NCI-H2081 treated with DMSO at 0.1 percent for 48 hours (cell line): Measurements from ENCODE around the gene SEPTIN8.
A peak's percentile ranks its signal among the peaks of the same experiment; 100 is the strongest.

ENCODE experiments used
- DNase-seq: peaks from one replicate; lab custom pipeline; 2025; lab: John Stamatoyannopoulos, UW

Gene SEPTIN8, protein sequence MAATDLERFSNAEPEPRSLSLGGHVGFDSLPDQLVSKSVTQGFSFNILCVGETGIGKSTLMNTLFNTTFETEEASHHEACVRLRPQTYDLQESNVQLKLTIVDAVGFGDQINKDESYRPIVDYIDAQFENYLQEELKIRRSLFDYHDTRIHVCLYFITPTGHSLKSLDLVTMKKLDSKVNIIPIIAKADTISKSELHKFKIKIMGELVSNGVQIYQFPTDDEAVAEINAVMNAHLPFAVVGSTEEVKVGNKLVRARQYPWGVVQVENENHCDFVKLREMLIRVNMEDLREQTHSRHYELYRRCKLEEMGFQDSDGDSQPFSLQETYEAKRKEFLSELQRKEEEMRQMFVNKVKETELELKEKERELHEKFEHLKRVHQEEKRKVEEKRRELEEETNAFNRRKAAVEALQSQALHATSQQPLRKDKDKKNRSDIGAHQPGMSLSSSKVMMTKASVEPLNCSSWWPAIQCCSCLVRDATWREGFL

DNA sequence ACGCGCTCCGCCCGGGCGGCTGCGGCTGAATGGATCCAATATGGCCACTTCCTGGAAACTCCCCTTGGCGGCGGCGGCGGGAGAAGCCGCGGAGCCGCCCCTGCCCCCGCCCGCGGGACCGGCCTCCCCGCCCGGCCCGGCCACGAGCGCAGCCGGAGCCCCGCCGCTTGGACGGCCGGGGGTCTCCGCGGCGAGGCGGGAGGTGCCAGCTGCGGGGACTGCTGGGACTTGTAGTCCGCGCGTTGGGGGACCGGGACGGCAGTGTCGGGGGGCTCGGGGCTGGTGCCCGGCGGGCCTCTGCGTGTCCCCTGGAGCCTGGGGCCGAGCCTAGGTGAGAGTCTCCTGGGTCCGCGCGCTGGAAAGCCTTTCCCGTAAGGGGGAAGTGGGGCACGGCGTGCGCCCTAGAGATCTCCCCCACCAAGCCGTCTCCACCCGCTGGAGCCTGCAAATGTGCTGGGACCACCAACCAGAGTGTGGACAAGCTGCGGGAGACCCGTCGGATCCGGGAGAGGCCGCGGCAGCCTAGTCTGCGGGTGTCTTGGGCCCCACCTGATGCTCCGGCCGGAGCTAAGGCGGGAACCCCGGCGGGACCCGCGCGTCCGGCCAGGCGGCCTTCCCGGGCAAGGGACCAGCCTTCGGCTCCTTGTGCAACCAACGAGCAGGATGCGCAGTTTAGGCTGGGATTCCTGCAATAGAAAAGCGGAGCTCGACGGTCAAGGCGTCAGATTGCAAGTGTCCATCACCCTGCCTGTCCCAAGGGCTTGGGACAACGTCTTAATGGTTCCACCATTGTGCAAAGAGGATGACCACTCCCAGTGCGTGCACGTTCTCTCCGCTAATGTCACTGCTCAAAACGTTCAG lies at the start of gene SEPTIN8:
TSS of gene SEPTIN8 (minus strand) at position 31 of the 861 bp plus-strand sequence. CDS start 102 bp downstream, outside the sequence.
- DNase-seq, result no peak

DNA sequence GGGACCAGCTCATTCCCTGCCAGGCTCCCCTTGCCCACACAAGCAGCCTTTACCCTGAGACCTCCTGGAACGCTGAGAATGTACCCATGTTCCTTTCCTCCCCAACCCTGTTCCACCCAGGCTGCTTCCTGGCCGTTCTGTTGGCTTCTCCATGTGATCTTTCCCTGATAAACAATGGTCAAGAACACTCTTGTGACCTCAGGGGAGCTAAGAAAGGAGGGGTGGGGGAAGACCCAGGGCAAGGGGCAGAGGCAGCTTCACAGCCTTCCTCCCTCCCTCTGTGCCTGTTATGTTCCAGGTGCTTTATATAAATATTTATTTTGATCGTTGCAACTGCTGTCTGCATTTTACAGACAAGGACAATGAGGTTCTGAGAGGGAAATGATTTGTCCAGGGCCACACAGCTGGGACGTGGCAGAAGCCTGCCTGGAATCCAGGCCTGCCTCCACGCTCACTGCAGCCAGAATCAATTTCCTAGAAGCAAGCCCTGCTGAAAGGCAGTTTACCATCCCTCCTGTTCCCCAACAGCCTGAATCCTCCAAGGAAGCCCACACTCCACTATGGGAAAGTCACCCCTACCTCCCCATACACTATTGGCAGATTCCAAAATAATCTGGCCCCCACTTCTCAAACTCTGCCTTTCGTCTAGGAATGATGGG lies 49.5 kb upstream of the SEPTIN8 start:
- DNase-seq, result no peak

GRCh38 chr5:132825834-132826391 lies 48.9 kb upstream of the SEPTIN8 start:
- no peak for DNase-seq

DNA sequence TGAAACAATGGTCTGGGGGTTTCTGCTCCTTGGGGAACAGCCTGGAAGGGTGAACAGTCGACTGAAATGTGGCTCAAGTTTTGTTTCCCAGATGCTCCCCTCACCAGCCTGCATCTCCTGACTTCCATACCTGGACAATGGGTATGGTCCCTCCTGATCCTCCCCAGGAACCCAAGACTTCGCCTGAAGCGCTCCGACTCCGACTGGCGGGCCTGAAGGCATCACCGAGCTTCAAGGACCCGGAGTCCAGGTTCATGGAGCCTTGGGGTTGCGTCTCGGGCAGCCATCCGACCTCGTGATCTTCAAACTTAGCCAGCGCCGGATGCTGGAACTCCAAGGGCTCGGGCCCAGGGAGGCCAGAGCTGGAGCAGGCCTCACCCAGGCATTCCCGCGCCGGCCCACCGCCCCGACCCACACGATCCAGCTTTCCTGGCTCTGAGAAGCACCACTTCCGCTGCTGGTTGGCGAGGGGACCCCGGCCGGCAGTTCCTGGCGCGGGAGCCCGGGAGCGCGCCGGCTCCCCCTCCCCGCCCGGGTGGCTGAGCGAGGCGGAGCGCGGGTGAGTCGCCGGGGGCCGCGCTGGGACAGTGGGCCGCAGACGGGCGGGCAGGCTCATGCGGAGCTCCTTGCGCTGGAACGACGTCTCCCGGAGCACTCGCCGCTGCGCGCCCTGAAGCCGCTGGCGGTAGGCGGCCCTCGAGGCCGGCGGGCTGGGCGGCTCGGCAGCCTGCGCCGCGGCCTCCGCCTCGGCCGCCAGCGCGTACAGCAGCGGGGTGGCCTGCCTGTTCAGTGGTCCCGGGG lies 48.2 kb upstream of the SEPTIN8 start:
- no peak for DNase-seq

DNA sequence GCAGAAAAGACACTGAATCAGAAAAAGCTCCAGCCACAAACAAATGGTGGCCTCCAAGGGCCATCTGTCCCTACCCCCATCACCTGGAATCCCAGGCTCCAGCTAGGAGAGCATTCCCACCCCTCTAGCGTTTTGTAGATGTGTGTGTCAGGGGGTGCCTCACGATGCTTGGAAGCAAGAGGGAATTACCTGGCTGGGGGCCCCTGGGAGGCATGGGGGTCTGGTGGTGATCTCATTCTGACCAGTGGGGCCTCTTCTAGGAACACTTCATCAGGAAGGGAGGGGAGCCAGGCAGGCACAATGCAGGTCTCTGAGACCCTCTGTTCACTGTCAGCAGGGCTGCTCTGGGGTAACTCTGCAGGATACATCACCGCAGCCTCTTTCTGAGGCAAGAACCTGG lies 47.4 kb upstream of the SEPTIN8 start:
- no peak for DNase-seq

DNA sequence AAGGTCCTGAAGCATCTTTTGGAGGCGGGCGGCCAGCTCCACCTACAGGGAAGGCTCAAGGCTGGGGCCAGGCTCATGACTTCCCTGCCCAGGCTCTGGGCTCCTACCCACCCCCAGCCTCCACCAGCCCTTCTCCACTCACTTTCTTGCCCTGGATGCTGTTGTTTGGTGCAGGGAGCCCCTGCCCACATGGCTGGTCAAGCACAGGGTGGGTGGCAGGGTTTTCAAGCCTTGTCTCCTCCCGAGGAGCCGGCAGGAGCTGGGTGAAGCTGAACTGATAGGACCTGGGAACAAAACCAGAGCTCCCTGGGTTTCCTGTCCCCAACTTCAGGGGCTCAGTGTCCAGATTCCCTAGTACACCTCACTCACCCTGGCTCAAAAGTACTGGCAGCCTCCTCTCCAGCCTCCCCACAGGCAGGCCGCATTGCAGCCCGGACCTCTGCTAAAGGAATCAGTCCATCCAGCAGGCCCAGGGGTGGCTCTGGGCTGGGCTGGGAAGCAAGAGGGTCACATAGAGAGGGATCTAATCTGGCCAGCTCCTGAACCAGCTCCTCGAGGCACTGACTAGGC lies 46.5 kb upstream of the SEPTIN8 start:
- no peak for DNase-seq

DNA sequence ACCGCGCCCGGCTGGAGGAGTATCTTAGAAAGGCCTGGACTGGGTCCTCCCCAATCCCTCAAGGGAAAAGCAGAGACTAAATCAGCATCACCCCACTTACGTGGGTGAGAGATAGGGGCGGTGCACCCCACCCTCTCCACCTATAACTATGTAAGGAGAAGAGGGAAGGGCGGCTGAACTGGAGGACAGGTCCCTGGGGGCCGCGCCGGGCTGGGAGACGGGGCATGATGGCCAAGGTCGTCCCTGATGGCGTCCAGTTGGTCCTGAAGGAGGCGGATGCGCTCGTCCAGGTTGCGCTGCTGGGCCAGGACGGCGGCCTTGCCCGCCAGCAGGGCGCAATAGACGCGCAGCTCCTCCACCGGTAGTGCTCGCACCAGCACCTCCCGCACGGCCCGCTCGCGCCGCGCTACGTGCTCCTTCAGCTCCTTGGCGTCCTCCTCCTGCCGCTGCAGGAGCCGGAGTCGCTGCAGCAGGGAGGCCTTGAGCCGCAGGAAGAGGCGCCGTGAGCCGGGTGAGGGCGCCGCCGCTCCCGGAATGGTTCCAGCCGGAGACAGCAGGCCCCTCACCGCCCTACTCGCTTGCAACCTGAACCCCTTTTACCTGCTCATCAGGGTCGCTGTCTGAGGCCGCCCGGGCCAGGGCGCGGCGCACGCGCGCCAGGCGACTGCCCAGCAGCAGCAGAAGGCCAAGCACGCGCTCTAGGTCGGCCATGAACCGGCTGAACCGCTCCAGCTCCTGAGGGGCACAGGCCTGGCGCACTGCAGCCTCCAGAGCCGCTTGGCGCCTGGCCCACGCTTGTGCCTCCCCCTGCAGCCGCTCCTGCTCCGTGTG lies 45.8 kb upstream of the SEPTIN8 start:
- DNase-seq, result no peak

DNA sequence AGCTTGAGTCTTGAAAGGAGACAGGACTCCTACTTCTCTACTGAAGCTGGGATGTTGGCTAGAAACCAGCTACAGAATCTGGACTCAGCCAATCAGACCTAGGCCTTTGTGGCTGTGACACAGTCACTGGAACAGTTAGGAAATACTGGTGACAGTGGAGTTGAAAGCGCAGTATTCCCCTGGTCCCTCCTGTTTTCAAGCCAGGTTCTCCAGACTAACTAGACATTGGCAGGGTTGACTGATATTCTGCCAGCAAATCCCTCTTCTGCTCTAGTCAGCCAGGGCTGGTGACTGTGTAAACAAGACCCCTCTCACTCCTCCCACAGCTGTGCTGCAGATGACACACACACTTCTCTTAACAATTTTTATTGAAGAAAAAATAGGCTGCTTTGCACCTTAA lies 44.8 kb upstream of the SEPTIN8 start:
- no peak for DNase-seq

GRCh38 chr5:132821350-132821749 lies 44.3 kb upstream of the SEPTIN8 start:
- no peak for DNase-seq

GRCh38 chr5:132820162-132820754 lies 43.2 kb upstream of the SEPTIN8 start:
- peak; percentile 38 for DNase-seq

DNA sequence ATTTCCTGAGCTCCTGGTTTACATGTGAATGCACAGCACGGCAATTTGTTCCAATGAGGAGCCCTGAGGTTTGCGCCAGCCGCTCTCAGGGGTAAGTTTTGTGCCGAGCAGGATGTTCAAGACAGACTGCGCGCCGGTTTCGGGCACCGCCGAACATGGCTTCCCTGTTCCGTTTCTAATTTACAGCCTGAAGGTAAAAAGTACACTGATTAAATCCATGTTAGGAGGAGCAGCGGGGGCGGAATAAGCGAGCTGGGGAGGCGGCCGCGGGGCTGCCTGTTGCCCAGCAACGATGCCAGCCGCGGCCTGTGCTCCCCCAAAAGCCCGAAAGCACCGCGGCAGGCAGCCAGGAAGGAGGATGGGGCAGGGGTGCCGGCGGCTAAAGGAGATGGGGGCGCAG lies 42.4 kb upstream of the SEPTIN8 start:
- no peak for DNase-seq

DNA sequence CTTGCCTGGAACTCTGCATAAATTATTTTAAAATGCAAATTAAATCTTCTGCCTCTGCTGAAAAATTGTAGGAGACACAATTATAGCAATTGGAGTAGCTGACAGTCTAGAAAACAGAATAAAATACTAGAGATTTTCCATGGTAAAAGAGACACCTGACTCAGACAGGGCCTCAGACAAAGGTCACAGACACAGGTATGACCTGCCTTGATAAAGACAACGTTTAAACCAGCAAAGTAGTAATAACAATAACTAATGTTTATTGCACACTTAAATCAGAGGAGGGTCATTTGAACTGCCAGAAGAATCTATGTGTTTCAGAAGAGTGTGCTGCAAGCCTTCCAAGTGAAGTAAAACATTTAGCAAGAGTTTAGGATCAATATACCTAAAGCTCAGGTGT lies 40.0 kb upstream of the SEPTIN8 start:
- DNase-seq, result no peak

DNA sequence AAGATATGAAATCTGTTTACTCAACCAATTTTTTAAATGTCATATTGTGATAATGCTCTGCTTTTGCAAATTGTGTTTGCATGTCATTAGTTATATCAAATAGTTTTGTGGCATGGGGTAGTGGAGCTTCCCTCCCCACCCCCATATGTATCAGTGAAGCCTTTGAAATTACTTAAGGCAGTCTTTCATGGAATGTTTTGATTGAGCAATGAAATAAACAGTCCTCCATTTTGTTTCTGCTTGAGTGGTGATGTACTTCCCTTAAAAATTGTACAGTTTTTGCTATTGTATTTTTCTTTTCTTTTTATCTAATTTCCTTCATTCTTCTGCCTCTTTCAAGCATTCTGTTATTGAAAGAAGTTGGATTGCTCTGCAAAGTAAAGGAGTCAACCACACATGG lies 39.5 kb upstream of the SEPTIN8 start:
- no peak for DNase-seq

- DNase-seq, result no peak
Observed at GRCh38 chr5:132816083-132816482, 39.0 kb upstream of the SEPTIN8 start.

GRCh38 chr5:132815454-132815853 lies 38.4 kb upstream of the SEPTIN8 start:
- no peak for DNase-seq

DNA sequence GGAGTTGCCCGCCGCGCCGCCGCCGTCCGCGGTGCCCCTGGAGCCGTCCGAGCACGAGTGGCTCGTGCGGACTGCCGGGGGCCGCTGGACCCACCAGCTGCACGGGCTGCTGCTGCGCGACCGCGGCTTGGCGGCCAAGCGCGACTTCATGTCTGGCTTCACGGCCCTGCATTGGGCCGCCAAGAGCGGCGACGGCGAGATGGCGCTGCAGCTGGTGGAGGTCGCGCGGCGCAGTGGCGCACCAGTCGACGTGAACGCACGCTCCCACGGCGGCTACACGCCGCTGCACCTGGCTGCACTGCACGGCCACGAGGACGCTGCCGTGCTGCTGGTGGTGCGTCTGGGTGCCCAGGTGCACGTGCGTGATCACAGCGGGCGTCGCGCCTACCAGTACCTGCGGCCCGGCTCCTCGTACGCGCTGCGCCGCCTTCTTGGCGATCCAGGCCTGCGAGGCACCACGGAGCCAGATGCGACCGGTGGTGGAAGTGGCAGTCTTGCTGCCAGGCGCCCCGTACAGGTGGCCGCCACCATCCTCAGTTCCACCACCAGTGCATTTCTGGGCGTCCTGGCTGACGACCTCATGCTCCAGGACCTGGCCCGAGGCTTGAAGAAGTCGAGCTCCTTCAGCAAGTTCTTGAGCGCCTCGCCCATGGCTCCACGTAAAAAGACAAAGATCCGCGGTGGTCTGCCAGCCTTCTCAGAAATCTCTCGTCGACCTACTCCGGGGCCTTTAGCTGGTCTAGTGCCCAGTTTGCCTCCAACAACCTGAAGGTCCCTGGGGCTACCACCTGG lies 37.7 kb upstream of the SEPTIN8 start:
- no peak for DNase-seq

- no peak for DNase-seq
Observed at GRCh38 chr5:132813599-132814502, 36.8 kb upstream of the SEPTIN8 start.
